Tibial nerve (tissue), 4 donors: Measurements from ENCODE around the gene BGLAP. TPM values are rescaled to one million over a fixed set of nuclear protein-coding genes. Genes with fewer than 3 reads are reported as not detected.

Source experiments
- DNase-seq, 2 donors: peaks; one replicate each; pipeline ENCODE4 v3.0.0-alpha.2; 2019; ENCODE audit warnings: low spot score in 2 of 2
- H3K27ac ChIP-seq, 4 donors: fragments of 200-600 bp; sonication (generic) in 3 of 4; one replicate each; pipeline ENCODE4 v1.5.1; 2017 to 2019; ENCODE audit warnings: mild to moderate bottlenecking in 1 of 4
- H3K27me3 ChIP-seq, 2 donors: fragments of 200-600 bp; sonication (generic) in 1 of 2; one replicate each; pipeline versions ENCODE4 v1.5.1 to v1.6.0; 2017 to 2019
- H3K36me3 ChIP-seq, 3 donors: fragments of 200-600 bp; sonication (generic); one replicate each; pipeline ENCODE4 v1.5.1; 2018 to 2019
- H3K4me1 ChIP-seq, 4 donors: fragments of 200-600 bp; sonication (generic) in 3 of 4; one replicate each; pipeline ENCODE4 v1.5.1; 2017 to 2019
- H3K4me3 ChIP-seq, 4 donors: fragments of 200-600 bp; sonication (generic) in 3 of 4; one replicate each; pipeline ENCODE4 v1.5.1; 2017 to 2019; ENCODE audit warnings: mild to moderate bottlenecking in 1 of 4, moderate library complexity in 1 of 4
- H3K9me3 ChIP-seq, 4 donors: fragments of 200-600 bp; sonication (generic) in 3 of 4; one replicate each; pipeline ENCODE4 v1.5.1; 2017 to 2019
- EP300 ChIP-seq, 2 donors: sonication (generic); formaldehyde crosslinking; IDR thresholded peaks; one replicate each; pipeline ENCODE4 v1.6.1; 2017; ENCODE audit warnings: antibody characterized with exemption in 2 of 2, mild to moderate bottlenecking in 1 of 2
- POLR2A ChIP-seq, 2 donors: fragments of 450-650 bp; IDR thresholded peaks; one replicate each; pipeline ENCODE4 v1.6.1; 2017; ENCODE audit warnings: antibody characterized with exemption in 2 of 2, mild to moderate bottlenecking in 2 of 2, moderate library complexity in 2 of 2
- WGBS, 2 donors: methylation state at CpG; one replicate each; pipeline ENCODE4 v1.1.5; 2018; 5-methylcytosine and 5-hydroxymethylcytosine counted together
- total RNA-seq, 4 donors: library from RNA; depleted of rRNA; stranded (reverse); fragments of >200 nt; gene quantifications; one replicate each; pipeline ENCODE4 v1.1.0, GENCODE V29; 2016
- TF ChIP-seq, protein P1 (sequence below), 5 experiments: fragments of 200-600 bp in 3 of 5; fragments of 450-650 bp in 2 of 5; sonication (generic) in 3 of 5; IDR thresholded peaks; one replicate each; pipeline ENCODE4 v1.5.1; 2016 to 2019; ENCODE audit warnings: antibody characterized with exemption in 5 of 5, mild to moderate bottlenecking in 3 of 5, moderate library complexity in 2 of 5

BGLAP gene
- total RNA-seq, 4 donors from 2014 or later: 2.1 to 5.2 (median 2.7) TPM; not detected in 1

DNA sequence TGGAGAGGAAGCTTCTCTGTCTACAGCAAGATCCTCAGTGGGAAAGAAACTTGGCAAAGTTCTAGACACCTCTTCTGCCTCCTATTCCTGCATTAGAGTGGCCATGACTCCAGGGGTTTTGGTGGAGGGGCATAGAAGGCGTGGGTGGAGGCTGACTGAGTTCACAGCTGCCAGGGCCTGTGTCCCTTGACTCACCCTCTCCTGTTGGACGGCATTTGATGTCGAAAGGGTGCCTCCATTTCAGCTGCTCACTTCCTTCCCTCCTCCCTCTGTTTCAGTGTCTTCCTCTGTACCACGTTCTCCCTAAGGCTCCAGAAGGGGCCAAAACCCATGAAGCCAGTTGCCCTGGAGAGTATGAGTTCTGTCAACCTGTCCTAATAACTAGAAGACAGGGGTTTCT lies 42.8 kb downstream of the BGLAP start:
- TF ChIP-seq EP300 (IDR thresholded peaks at IDR 0.05) (no peak), POLR2A (IDR thresholded peaks at IDR 0.05) (no peak)
- TF ChIP-seq, protein P1, sequence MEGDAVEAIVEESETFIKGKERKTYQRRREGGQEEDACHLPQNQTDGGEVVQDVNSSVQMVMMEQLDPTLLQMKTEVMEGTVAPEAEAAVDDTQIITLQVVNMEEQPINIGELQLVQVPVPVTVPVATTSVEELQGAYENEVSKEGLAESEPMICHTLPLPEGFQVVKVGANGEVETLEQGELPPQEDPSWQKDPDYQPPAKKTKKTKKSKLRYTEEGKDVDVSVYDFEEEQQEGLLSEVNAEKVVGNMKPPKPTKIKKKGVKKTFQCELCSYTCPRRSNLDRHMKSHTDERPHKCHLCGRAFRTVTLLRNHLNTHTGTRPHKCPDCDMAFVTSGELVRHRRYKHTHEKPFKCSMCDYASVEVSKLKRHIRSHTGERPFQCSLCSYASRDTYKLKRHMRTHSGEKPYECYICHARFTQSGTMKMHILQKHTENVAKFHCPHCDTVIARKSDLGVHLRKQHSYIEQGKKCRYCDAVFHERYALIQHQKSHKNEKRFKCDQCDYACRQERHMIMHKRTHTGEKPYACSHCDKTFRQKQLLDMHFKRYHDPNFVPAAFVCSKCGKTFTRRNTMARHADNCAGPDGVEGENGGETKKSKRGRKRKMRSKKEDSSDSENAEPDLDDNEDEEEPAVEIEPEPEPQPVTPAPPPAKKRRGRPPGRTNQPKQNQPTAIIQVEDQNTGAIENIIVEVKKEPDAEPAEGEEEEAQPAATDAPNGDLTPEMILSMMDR (IDR thresholded peaks at IDR 0.05): no peak
- 65 to 76% methylated on average over 4 of the region's 4 CpGs for WGBS, 2 donors
- Histone ChIP-seq H3K27me3 (no peaks in the 10 kb centered on the region), H3K36me3 (peaks cover 0 to 28% (median 0%) of the 10 kb centered on the region in 3 donors), H3K4me1 (peaks cover 0 to 36% (median 16%) of the 10 kb centered on the region in 4 donors), H3K4me3 (no peak overlapping the region), H3K27ac (no peak overlapping the region), H3K9me3 (no peaks in the 10 kb centered on the region)
- DNase-seq: no peak

DNA sequence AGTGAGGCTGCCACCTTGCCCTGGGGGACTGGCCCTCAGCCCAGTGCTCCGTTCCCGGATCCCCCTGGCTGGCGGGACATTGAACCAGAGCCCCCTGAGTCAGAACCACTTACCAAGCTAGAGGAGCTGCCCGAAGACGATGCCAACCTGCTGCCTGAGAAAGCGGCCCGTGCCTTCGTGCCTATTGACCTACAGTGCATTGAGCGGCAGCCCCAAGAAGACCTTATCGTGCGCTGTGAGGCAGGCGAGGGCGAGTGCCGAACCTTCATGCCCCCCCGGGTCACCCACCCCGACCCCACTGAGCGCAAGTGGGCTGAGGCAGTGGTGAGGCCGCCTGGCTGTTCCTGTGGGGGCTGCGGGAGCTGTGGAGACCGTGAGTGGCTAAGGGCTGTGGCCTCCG lies 43.5 kb downstream of the BGLAP start:
- H3K36me3 ChIP-seq: peaks cover 0 to 28% (median 0%) of the 10 kb centered on the region in 3 donors
- H3K9me3 ChIP-seq: no peaks in the 10 kb centered on the region
- H3K27ac ChIP-seq: no peak overlapping the region
- no peak for DNase-seq
- no peaks in the 10 kb centered on the region for H3K27me3 ChIP-seq
- H3K4me1 ChIP-seq: peaks cover 0 to 31% (median 16%) of the 10 kb centered on the region in 4 donors
- H3K4me3 ChIP-seq: no peak overlapping the region
- WGBS, 2 donors: 94 to 96% methylated on average over 8 to 21 of the region's 21 CpGs
- TF ChIP-seq EP300 (IDR thresholded peaks at IDR 0.05) (no peak), POLR2A (IDR thresholded peaks at IDR 0.05) (no peak)
- TF ChIP-seq, protein P1 (IDR thresholded peaks at IDR 0.05): no peak

DNA sequence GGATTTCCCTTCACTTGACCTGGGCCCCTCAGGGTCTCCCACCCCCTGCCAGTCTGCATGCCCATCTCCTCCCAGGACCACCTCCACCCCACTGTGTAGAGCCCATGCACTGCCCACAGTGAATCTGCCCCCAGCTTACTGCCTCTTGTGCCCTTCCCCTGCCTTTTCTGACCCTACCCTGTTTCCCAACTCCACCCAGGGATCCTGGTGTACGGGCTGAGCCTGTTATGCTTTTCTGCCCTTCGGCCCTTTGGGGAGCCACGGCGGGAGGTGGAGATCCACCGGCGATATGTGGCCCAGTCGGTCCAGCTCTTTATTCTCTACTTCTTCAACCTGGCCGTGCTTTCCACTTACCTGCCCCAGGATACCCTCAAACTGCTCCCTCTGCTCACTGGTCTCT lies 44.1 kb downstream of the BGLAP start:
- WGBS, 2 donors: 87 to 94% methylated on average over 8 of the region's 8 CpGs
- Histone ChIP-seq H3K4me1 (peaks cover 0 to 31% (median 16%) of the 10 kb centered on the region in 4 donors), H3K36me3 (peaks cover 0 to 28% (median 0%) of the 10 kb centered on the region in 3 donors), H3K4me3 (no peak overlapping the region), H3K9me3 (no peaks in the 10 kb centered on the region), H3K27me3 (no peaks in the 10 kb centered on the region), H3K27ac (no peak overlapping the region)
- no peak for DNase-seq
- no peak for TF ChIP-seq EP300 (IDR thresholded peaks at IDR 0.05)
- TF ChIP-seq, protein P1 (IDR thresholded peaks at IDR 0.05): no peak
- no peak for TF ChIP-seq POLR2A (IDR thresholded peaks at IDR 0.05)

DNA sequence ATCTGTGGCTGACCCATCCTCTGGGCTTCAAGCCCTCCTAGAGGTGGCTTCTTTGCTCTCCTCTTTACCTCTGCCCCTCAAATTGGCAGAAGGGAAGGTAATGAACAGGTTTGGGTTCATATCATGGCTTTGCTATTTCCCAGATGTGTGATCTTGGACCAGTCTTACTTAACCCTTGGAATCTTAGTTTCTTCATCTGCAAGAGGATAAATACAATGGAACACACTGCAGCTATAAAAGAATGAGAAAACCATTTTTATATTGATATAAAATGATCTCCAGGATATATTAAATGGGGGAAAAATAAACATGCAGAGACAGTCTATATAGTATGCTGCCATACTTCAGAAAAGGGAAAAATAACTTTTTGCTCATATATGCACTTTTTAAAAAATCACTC lies 47.9 kb downstream of the BGLAP start:
- Histone ChIP-seq H3K27ac (no peak overlapping the region), H3K4me1 (peaks cover 0 to 33% (median 15%) of the 10 kb centered on the region in 4 donors), H3K4me3 (no peak overlapping the region), H3K9me3 (no peaks in the 10 kb centered on the region), H3K27me3 (no peaks in the 10 kb centered on the region), H3K36me3 (peaks cover 0 to 46% (median 0%) of the 10 kb centered on the region in 3 donors)
- TF ChIP-seq EP300 (IDR thresholded peaks at IDR 0.05) (no peak), POLR2A (IDR thresholded peaks at IDR 0.05) (no peak)
- TF ChIP-seq, protein P1 (IDR thresholded peaks at IDR 0.05): no peak
- DNase-seq: no peak

DNA sequence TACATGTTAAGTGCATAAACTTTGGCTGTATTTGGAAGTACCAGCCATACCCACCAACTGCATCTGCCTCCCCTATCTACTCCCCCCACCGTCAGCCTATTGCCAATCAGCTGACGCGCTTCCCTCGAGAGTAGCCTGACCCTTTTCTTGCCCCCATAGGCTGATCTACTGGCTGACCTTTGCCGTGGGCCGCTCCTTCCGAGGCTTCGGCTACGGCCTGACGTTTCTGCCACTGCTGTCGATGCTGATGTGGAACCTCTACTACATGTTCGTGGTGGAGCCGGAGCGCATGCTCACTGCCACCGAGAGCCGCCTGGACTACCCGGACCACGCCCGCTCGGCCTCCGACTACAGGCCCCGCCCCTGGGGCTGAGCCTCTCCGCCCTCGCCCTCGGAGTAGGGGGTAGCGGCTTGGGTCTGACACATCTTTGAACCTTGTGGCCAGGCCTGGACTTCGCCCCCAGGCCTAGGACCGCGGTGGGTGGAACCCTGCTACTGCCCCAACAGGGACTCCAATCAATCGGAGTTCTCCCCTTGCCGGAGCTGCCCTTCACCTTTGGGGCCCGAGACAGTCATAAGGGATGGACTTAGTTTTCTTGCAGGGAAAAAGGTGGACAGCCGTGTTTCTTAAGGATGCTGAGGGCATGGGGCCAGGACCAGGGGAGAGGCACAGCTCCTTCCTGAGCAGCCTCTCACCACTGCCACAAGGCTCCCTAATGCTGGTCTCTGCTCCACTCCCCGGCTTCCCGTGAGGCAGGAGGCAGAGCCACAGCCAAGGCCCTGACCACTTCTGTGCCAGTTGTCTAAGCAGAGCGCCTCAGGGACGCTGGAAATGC lies 49.5 kb downstream of the BGLAP start:
- TF ChIP-seq EP300 (IDR thresholded peaks at IDR 0.05) (peak in 1 of 2 donors; percentile 80), POLR2A (IDR thresholded peaks at IDR 0.05) (peak; percentile 50 to 52)
- TF ChIP-seq, protein P1 (IDR thresholded peaks at IDR 0.05): no peak
- H3K36me3 ChIP-seq: peaks cover 0 to 35% (median 0%) of the 10 kb centered on the region in 3 donors
- peak overlapping the region; percentile 34 to 54 (median 48) for H3K4me3 ChIP-seq
- H3K27ac ChIP-seq: peak overlapping the region; percentile 71 to 94 (median 85)
- H3K27me3 ChIP-seq: no peaks in the 10 kb centered on the region
- H3K4me1 ChIP-seq: peaks cover 0 to 43% (median 19%) of the 10 kb centered on the region in 4 donors
- WGBS, 2 donors: 7 to 13% methylated on average over 31 to 37 of the region's 37 CpGs
- peak; percentile 86 to 87 for DNase-seq
- H3K9me3 ChIP-seq: no peaks in the 10 kb centered on the region
